ENCODE data around the gene KCNA4. TPM values are rescaled to one million over a fixed set of nuclear protein-coding genes. Genes with fewer than 3 reads are reported as not detected.
A peak's percentile ranks its signal among the peaks of the same experiment; 100 is the strongest.

Gene KCNA4
- total RNA-seq, 1 donor from 2014 or later = 0.53 TPM

GRCh38 chr11:30023074-30023473 lies 6.2 kb upstream of the KCNA4 start:
- Mint-ChIP-seq H3K9me3 (ENCODE audit: low read depth) (no peaks in the 10 kb centered on the region), H3K4me3 (ENCODE audit: low read depth) (no peak overlapping the region), H3K36me3 (ENCODE audit: insufficient read depth) (no peaks in the 10 kb centered on the region), H3K4me1 (ENCODE audit: low read depth) (peaks cover 11% of the 10 kb centered on the region), H3K27ac (no peak overlapping the region), H3K27me3 (peaks cover 38% of the 10 kb centered on the region)
- DNase-seq (ENCODE audit: low spot score, unreplicated experiment) = no peak
- no peak for TF ChIP-seq CTCF (IDR thresholded peaks at IDR 0.05; ENCODE audit: unreplicated experiment)

- H3K27ac Mint-ChIP-seq = no peak overlapping the region
- H3K27me3 Mint-ChIP-seq = peaks cover 48% of the 10 kb centered on the region
- no peaks in the 10 kb centered on the region for H3K9me3 Mint-ChIP-seq (ENCODE audit: low read depth)
- peaks cover 5% of the 10 kb centered on the region for H3K4me1 Mint-ChIP-seq (ENCODE audit: low read depth)
- no peaks in the 10 kb centered on the region for H3K36me3 Mint-ChIP-seq (ENCODE audit: insufficient read depth)
- no peak for DNase-seq (ENCODE audit: low spot score, unreplicated experiment)
- H3K4me3 Mint-ChIP-seq (ENCODE audit: low read depth) = no peak overlapping the region
- TF ChIP-seq CTCF (IDR thresholded peaks at IDR 0.05; ENCODE audit: unreplicated experiment) = no peak
These were observed 2.7 kb upstream of the KCNA4 start for GRCh38 chr11:30019481-30019880.

GRCh38 chr11:30018495-30018894 lies 1.7 kb upstream of the KCNA4 start:
- Mint-ChIP-seq H3K4me1 (ENCODE audit: low read depth) (peaks cover 5% of the 10 kb centered on the region), H3K36me3 (ENCODE audit: insufficient read depth) (no peaks in the 10 kb centered on the region), H3K4me3 (ENCODE audit: low read depth) (no peak overlapping the region), H3K27ac (no peak overlapping the region), H3K27me3 (peaks cover 48% of the 10 kb centered on the region), H3K9me3 (ENCODE audit: low read depth) (no peaks in the 10 kb centered on the region)
- no peak for DNase-seq (ENCODE audit: low spot score, unreplicated experiment)
- no peak for TF ChIP-seq CTCF (IDR thresholded peaks at IDR 0.05; ENCODE audit: unreplicated experiment)

GRCh38 chr11:30017445-30017895 lies 640 bp upstream of the KCNA4 start:
- H3K36me3 Mint-ChIP-seq (ENCODE audit: insufficient read depth) = no peaks in the 10 kb centered on the region

GRCh38 chr11:30015725-30016412 lies 961 bp downstream of the KCNA4 start:
- H3K27ac Mint-ChIP-seq = no peak overlapping the region
- no peak for DNase-seq (ENCODE audit: low spot score, unreplicated experiment)

More at GRCh38 chr11:30017445-30017895, 640 bp upstream of the KCNA4 start:
- DNase-seq (ENCODE audit: low spot score, unreplicated experiment) = no peak
- H3K4me3 Mint-ChIP-seq (ENCODE audit: low read depth) = peak overlapping the region; percentile 41
- H3K27me3 Mint-ChIP-seq = peaks cover 43% of the 10 kb centered on the region
- H3K4me1 Mint-ChIP-seq (ENCODE audit: low read depth) = peaks cover 3% of the 10 kb centered on the region
- TF ChIP-seq CTCF (IDR thresholded peaks at IDR 0.05; ENCODE audit: unreplicated experiment) = no peak
- no peaks in the 10 kb centered on the region for H3K9me3 Mint-ChIP-seq (ENCODE audit: low read depth)
- no peak overlapping the region for H3K27ac Mint-ChIP-seq

More at GRCh38 chr11:30015725-30016412, 961 bp downstream of the KCNA4 start:
- Mint-ChIP-seq H3K36me3 (ENCODE audit: insufficient read depth) (no peaks in the 10 kb centered on the region), H3K27me3 (peaks cover 45% of the 10 kb centered on the region), H3K4me3 (ENCODE audit: low read depth) (no peak overlapping the region), H3K9me3 (ENCODE audit: low read depth) (peaks cover 2% of the 10 kb centered on the region), H3K4me1 (ENCODE audit: low read depth) (peaks cover 3% of the 10 kb centered on the region)
- TF ChIP-seq CTCF (IDR thresholded peaks at IDR 0.05; ENCODE audit: unreplicated experiment) = no peak
